GM03348 (cell line): ENCODE measurements around the gene PPAN.

Source experiments
- DNase-seq: peaks from one replicate; pipeline ENCODE4 v3.0.0; 2012; ENCODE audit warnings: low spot score

PPAN gene

GRCh38 chr19:10092648-10093294 is 13.4 kb upstream of the PPAN start:
- DNase-seq = no peak

- DNase-seq = no peak
These were observed 12.6 kb upstream of the PPAN start for GRCh38 chr19:10093295-10094186.

GRCh38 chr19:10095622-10095947 is 10.6 kb upstream of the PPAN start:
- no peak for DNase-seq

DNA sequence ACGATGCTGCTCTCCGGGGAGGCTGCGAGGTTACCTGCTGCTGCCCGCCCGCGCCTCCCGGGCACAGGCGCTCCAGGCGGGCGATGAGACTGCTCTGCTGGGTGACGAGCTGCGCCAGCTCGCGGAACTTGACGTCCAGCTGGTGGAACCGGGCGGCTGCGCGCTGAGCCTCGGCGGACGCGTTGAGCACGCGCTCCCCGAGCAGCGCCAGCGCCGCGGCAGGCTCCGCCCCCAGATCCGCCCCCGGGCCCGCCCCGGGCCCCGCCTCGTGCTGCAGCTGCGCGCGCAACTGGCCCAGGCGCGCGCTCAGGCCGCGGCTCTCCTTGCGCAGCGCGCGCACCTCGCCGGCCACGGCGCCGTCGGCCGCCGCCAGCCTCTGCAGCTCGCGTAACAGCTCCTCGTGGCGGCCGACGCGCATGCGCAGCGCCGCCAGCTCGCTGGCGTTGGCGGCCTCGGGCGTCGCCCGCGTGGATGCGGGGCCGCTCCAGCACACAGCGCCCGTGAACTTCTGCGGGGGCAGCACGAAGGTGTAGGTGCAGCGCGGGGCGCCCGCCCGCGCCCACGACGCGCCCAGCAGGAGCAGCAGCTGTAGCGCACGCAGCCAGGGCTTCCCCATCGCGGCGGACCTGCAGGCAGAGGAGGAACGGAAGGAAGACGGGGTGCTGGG is 10.1 kb upstream of the PPAN start:
- peak; percentile 100 for DNase-seq

- no peak for DNase-seq
These were observed 9.6 kb upstream of the PPAN start for GRCh38 chr19:10096615-10096963.

GRCh38 chr19:10100163-10100785 is 5.9 kb upstream of the PPAN start:
- no peak for DNase-seq

DNA sequence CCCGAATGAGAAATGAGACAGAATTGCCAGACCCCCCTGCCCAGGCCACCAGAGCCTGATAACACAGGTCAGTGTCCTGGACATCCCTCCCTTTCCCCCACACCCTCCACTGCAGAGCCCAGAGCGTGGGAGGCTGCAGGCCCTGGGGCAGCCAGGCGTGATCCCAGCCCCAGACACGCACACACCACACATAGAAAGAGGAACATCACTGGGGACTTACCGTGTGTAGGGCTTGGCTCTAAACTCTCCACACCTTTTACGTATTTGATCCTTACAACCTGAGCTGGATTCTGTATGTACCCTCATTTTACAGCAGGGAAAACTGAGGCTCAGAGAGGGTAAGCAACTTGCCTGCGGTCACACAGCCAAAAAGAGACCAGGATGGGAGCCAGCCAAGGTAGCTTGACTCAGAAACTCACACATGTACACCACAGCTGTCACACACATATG is 3.4 kb upstream of the PPAN start:
- no peak for DNase-seq

DNA sequence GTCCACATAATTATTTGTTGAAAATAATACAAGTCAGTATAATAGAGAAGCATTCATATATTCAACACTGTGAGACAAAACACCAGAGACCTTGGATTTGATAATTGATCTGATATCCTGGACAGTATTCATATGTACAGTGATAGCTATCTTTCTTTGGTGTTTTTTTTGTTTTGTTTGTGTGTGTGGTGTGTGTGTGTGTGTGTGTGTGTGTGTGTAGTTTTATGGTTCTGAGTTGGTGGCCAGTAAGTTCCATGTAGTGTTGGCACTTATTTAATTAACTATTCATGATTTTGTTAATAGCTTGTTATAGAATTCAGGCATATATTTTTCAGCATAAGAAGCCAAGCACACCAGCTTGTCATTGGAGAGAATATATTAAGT is 2.0 kb upstream of the PPAN start:
- DNase-seq = no peak

- no peak for DNase-seq
These were observed 1.3 kb upstream of the PPAN start for GRCh38 chr19:10104665-10105508.

- DNase-seq = no peak
These were observed 558 bp upstream of the PPAN start for GRCh38 chr19:10105509-10106099.

- DNase-seq = no peak
These were observed 1.1 kb downstream of the PPAN start for GRCh38 chr19:10107254-10107653.

- no peak for DNase-seq
These were observed 1.7 kb downstream of the PPAN start for GRCh38 chr19:10107817-10108367.

DNA sequence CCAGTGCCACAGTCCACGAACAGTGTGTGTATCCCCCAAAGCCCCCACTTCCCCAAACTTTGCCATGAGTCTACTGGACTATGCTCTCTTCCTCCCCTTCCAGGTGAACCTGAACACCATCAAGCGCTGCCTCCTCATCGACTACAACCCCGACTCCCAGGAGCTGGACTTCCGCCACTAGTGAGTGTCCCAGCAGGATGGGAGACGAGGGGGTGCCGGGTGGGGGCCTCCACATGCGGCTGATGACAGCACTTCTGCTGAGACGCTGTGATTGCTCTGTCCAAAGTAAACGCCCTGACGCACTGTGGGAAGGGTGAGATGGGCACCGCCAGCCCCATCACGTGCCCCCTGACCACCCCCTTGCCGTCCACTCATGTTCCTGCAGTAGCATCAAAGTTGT is 3.4 kb downstream of the PPAN start:
- DNase-seq = no peak

GRCh38 chr19:10110076-10110971 is 4.2 kb downstream of the PPAN start:
- DNase-seq = no peak

GRCh38 chr19:10110972-10111317 is 4.8 kb downstream of the PPAN start:
- no peak for DNase-seq

- DNase-seq = no peak
These were observed 5.2 kb downstream of the PPAN start, which contains the start of gene P2RY11 for GRCh38 chr19:10111405-10111811. TSS of gene P2RY11 (plus strand) at chr19:10111693. CDS start at chr19:10111722, 29 bp downstream.

- no peak for DNase-seq
These were observed 6.0 kb downstream of the PPAN start for GRCh38 chr19:10112037-10112761.

DNA sequence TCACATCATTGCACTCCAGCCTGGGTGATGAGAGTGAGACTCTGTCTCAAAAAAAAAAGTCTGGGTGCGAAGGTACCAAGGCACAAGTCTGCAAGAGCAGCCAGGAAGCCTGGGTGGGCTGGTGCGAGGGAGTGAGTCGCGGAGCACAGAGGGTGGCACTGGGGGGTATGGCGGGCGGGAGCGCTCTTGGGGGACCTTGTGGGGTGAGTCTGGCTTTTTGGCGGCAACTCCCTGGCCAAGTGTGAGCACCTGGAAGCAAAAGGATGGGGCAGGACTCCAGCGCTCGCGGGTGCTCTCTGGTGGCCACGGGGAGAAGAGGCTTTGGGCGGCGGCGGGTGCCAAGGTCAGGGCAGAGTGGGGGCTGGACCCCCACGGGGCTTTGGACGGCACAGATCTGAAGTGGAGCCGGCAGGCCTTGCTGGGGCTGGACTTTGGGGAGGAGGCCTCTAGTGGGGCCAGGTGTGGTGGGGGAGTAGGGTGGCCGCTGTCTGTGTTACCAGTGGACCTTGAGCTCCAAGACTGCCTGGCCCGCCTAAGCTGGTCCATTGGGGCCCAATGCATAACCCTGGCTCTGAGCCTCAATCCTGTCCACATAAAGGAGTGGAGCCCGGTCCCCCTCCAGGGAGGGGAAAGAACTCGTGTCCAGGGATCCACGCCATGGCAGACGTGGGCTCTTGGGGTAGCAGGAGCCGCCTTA is 6.9 kb downstream of the PPAN start:
- peak; percentile 64 for DNase-seq

- DNase-seq = no peak
These were observed 7.4 kb downstream of the PPAN start for GRCh38 chr19:10113592-10113963.
